Measurements from ENCODE around the gene TACR2.

The TACR2 gene

GRCh38 chr10:69403066-69403465 is 13.7 kb downstream of the TACR2 start:
- no peak for DNase-seq (ENCODE audit: low read depth in 2 of 2)

GRCh38 chr10:69402386-69402785 is 14.3 kb downstream of the TACR2 start:
- no peak for DNase-seq (ENCODE audit: low read depth in 2 of 2)

- no peak for DNase-seq (ENCODE audit: low read depth in 2 of 2)
These were observed 15.3 kb downstream of the TACR2 start for GRCh38 chr10:69401416-69401815.

- DNase-seq (ENCODE audit: low read depth in 2 of 2) = no peak
These were observed 15.8 kb downstream of the TACR2 start for GRCh38 chr10:69400936-69401335.

GRCh38 chr10:69398466-69398865 is 18.3 kb downstream of the TACR2 start:
- no peak for DNase-seq (ENCODE audit: low read depth in 2 of 2)

- DNase-seq (ENCODE audit: low read depth in 2 of 2) = no peak
These were observed 18.7 kb downstream of the TACR2 start for GRCh38 chr10:69397972-69398371.

- no peak for DNase-seq (ENCODE audit: low read depth in 2 of 2)
These were observed 22.7 kb downstream of the TACR2 start for GRCh38 chr10:69394020-69394419.

GRCh38 chr10:69392481-69393000 is 24.2 kb downstream of the TACR2 start:
- peak; percentile 65 to 75 for DNase-seq (ENCODE audit: low read depth in 2 of 2)

GRCh38 chr10:69391158-69391557 is 25.6 kb downstream of the TACR2 start:
- DNase-seq (ENCODE audit: low read depth in 2 of 2) = no peak

GRCh38 chr10:69389827-69390490 is 26.8 kb downstream of the TACR2 start:
- no peak for DNase-seq (ENCODE audit: low read depth in 2 of 2)

GRCh38 chr10:69388488-69388887 is 28.2 kb downstream of the TACR2 start:
- no peak for DNase-seq (ENCODE audit: low read depth in 2 of 2)

- no peak for DNase-seq (ENCODE audit: low read depth in 2 of 2)
These were observed 29.2 kb downstream of the TACR2 start for GRCh38 chr10:69387500-69387899.

GRCh38 chr10:69385454-69386350 is 31.0 kb downstream of the TACR2 start:
- DNase-seq (ENCODE audit: low read depth in 2 of 2) = no peak

GRCh38 chr10:69384320-69384719 is 32.4 kb downstream of the TACR2 start:
- DNase-seq (ENCODE audit: low read depth in 2 of 2) = no peak

- DNase-seq (ENCODE audit: low read depth in 2 of 2) = no peak
These were observed 33.2 kb downstream of the TACR2 start for GRCh38 chr10:69383558-69383957.

- DNase-seq (ENCODE audit: low read depth in 2 of 2) = no peak
These were observed 34.2 kb downstream of the TACR2 start for GRCh38 chr10:69382382-69383117.

GRCh38 chr10:69379800-69380199 is 36.9 kb downstream of the TACR2 start:
- no peak for DNase-seq (ENCODE audit: low read depth in 2 of 2)

- no peak for DNase-seq (ENCODE audit: low read depth in 2 of 2)
These were observed 38.8 kb downstream of the TACR2 start for GRCh38 chr10:69377933-69378332.

- DNase-seq (ENCODE audit: low read depth in 2 of 2) = no peak
These were observed 39.5 kb downstream of the TACR2 start for GRCh38 chr10:69377191-69377590.

- no peak for DNase-seq (ENCODE audit: low read depth in 2 of 2)
These were observed 40.1 kb downstream of the TACR2 start for GRCh38 chr10:69376662-69377061.

- no peak for DNase-seq (ENCODE audit: low read depth in 2 of 2)
These were observed 41.2 kb downstream of the TACR2 start for GRCh38 chr10:69375307-69376151.
